HG03565 (cell line): ENCODE data around the gene GLI3.

ENCODE experiments used
- ATAC-seq: cut with Tn5 transposase; IDR thresholded peaks from one replicate; pipeline ENCODE4 v1.9.1; 2021; ENCODE audit warnings: mild to moderate bottlenecking, moderate library complexity; ENCODE audit not compliant: unreplicated experiment

The GLI3 gene

DNA sequence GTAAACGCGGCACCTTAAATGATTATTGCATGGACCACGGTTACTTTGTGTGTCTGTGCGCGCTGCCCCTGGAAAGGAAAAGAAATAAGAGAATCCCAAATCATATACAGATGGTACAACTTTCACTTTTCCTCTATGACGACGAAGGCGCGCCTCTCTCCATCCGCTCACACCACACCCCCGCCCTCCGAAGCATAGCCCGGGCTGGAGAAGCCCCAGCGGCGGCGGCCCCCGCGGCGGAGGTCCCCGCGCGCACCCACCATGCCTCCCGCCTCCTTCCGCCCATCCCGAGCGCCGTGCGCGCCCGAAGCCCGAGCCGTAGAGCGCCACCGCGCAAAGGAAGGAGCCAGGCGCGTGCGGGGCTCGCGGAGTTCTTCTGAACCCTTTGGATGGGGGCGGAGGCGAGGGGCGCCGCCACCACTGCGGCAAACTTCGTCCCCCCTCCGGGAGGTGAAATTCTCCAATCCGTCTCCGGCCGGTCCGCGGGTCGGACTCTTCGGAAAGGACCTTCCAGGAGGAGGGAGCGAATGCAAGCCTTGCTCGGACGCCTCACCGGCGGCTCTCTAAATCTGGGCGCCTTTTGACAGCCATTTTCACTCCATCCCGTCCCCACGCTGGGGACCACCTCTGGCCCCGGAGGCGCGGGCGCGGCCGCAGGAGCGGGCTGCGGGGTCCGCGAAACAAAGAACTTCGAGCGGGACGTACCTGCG lies 588 bp downstream of the GLI3 start:
- ATAC-seq = peak; percentile 19

DNA sequence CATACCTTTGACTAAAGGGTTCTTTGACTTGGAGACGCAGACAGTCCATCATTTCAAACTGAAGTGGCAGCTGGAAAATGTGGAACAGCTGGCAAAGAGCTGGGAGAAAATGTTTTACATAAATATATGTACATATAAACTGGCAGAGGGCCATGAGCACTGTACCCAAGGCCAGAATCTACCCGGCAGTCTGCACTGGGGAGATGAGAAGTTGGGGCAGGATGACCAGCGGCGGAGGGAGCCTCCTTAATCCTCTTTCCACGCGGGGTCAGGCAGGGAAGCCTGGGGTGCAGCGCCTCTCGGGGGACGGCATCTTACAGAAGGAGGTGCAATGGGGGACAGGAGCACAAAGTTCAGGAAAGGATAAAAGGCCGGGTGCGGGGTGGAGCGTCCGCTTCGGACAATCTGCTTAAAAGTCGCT lies 1.3 kb downstream of the GLI3 start:
- ATAC-seq = no peak

DNA sequence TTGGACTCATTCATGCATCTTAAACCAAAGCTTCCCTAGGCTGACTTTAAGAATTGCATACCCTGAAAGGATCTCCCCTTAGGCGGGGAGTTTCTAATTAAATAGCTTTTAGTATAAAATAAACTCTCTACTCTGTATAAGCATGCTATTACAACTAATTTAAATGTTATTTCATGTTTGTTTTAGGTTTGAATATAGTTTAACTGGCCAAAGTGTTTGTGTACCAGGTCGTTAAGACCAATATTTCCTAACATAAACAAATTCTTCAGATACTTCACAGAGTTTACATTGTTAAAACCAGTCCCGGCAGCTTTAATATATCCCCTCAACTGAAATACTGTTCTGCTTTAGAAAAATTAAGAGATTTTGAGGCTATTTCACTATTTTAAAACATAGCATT lies 2.3 kb downstream of the GLI3 start:
- no peak for ATAC-seq

DNA sequence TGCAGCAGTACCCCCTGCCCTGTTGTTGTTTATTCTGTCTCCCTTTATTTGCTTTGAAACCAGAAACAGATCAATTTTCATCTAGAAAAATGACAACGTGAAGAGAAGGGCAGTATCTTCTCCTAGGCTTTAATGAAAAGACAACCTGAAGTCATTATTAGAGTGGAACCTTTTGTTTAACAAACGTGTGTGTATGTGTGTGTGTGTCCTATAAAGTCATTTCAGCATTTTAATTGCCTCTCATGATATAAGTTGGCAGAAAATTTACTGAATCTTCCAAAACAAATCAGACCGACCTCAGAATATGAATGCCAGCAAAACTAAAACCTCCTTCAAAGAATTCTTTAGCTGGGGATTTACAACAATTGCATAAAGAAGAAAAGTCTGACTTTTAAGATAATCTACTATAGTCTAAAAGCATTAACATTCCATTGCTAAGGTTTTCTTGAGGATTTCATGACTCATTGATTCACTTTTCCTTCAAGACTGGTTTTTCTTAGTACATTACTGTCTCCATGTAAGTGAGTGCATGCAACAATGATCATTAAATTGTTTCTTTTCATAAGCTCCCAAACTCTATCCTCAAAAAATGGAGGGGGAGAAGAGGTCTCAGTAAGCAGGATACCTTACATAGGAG lies 3.2 kb downstream of the GLI3 start:
- no peak for ATAC-seq

DNA sequence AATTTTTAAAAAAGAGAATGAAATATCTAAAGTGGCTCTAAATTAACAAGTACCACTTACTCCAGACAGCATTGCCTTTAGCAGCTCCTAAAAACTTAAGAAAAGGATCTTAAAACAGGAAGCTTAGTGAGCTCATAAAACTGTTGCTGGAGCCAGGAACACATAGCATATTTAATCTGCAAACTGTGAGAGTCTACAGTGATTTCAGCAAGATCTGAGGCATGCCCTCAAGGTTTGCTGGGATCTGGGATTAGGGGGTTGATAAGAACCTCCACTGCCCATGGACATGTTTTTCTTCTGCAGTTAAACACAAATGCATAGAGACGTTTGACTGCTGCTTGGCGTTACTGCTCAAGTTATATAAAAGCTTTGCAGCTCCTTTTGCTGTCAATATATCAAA lies 3.8 kb downstream of the GLI3 start:
- no peak for ATAC-seq

DNA sequence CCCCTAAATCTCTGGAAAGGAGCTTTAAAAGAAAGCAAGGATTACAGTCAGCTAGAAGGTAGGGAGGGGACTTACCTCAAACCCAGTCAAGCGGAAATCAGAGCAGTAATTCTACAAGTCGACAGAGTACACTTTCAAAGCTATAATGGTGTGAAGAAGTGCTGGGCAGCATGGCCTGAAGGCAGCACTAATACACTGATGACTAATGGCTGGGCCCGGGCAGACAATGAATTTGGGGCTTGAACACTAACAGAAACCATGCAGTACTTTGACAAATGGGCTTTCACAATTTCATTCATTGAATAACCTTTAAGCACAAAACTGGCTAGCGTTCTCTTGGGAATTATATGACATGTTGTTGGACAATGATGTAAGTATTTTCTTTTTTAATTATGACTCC lies 4.7 kb downstream of the GLI3 start:
- no peak for ATAC-seq

DNA sequence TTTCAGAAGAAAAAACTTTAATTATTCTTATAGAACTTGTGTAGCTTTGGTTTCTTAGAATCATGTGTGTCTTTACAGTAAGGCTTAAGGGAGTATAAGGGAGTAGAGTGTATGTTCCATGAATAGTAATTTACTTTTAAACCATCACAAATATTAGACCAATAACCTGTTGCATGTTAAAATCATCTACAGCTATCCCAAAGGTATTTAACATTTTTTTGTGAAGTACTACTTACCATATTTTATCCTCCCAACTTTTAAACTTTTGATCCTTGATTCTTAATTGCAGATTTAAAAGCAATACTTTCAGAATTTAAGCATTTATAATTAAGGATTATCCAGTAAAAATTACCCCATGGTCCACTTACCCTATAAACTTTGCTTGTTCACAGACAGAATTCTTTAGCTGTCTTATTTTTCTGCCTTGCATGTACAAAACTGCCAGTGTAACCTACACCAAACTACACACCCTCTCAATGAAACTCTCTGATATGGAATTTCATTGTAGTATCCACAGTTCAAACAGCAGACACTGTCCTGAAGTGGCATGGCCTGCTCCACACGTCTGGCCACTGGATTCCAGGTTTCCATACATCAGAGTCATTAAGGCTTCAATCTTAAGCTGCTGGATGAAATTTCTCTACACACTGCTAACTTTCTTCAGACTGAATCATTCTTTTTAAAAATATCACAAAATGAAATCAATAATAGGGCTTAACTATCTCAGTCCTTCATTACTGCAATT lies 5.8 kb downstream of the GLI3 start:
- no peak for ATAC-seq

DNA sequence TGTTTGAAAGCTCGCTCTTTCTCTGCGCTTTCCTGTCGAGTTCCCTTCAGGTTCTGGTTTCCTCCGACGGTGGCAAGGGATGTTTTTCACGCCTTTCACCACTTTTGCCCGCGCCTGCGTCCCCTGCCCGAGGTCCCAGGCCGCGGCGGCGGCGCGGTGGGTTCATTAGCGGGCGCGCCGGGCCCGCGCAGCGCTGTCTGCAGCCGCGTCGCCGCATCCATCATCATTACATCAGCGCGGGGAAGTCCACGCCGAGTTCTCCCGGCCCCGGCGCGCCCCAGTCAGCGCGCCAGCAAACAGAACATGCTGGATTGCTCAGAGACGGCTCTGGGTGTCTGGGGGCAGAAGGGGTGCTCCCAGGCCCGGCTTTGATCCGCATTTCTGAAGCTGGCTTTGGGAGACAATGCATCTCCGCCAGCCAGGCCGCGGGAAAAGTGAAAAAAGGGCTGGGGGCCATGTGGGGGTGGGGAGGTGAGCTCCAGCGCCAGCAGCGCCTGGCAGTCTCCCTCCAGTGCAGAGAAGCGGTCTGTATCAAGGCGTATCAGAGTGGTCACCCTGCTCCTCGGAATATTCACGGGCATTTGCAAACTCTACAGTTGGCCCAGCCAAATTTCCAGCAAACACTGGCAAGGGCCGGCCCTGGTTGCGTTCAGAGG lies 8.9 kb downstream of the GLI3 start:
- no peak for ATAC-seq

DNA sequence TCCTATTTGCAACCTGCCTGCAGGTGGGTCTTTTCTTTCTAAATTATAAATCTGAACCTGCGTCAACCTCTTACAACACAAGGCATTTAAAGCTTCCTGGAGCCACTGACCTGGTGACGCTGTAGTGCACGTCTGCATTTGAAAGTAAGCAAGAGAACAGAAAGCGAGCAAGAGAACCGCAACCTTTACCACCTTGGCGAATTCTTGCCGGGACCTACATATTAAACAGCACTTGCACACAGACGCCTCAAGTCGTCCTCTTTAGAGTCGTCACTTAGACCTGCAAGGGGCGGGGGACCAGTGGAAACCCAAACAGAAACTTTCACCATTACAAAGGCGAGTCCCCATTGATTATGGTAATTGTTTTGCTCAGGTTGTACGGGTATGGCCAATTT lies 9.5 kb downstream of the GLI3 start:
- no peak for ATAC-seq

DNA sequence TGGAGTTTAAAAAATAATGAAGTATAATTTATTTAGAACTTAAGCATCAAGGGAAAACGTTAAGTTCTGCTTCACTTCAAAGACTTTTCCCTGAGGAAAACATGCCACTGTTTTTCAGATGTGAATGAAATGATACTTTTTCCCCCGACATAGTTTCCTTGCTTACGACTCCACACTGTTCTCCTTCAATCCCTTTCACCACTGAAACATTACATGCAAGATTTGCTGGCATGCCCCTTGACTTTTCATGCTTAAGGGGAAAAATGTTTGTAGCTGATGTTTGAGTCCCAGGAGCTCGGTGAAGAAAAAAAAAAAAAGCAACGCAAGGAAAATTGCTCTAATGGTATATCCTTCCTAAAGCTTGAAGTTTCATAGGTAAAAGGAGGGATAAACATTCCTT lies 10.0 kb downstream of the GLI3 start:
- ATAC-seq = no peak

DNA sequence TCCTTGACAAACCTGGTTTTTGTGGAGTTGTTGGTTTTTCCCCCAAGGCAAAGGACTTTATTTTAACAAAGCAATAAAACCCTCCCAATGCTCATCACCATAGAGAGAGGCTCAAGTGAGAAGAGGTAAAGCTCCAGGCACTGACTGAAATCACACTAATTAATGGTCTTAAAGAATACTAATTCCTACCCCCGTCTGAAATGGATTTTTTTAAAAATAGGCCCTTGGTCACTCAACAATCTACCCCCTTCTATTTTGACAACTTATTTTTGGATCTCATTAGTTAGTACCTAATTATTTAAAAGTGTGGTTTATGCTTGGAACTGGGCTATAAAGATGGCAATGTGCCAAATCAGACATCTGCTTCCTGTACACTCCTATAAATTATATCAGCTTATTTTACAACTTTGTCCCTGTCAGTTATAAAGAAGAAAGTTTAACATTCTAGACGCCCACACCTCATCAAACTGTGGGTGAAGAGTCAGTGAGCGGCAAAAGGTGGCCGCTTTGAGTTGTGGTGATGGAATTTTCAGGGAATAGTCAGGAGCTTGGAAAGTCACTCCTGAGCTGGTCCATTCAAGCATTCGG lies 10.6 kb downstream of the GLI3 start:
- ATAC-seq = no peak

DNA sequence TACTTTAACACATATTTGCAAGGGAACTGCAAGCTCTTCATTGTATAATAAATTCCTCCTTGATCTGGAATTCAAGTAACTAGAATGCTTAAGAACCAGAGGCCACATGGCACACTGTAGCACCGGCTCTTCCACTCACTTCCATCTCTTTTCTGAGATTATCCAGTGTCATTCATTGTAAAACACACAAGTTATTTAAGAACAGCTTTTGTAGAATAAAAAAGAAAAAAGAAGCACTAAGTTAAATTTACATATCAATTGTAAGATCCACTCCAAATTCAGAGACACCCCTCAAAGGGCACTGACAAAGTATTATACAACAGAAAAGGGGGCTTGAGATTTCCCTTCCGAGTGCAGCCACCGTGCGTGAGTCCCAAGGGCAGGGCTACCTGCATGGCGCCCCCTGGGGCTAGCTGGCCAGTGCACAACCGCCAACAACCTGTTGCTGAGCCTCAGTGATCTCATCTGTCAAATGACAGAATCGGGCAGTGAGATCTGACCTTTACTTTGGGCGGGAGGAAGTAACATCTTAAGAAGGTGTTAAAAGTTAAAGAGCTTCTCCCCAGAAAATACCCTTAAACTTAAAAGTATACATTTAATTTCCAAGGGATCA lies 12.5 kb downstream of the GLI3 start:
- no peak for ATAC-seq

DNA sequence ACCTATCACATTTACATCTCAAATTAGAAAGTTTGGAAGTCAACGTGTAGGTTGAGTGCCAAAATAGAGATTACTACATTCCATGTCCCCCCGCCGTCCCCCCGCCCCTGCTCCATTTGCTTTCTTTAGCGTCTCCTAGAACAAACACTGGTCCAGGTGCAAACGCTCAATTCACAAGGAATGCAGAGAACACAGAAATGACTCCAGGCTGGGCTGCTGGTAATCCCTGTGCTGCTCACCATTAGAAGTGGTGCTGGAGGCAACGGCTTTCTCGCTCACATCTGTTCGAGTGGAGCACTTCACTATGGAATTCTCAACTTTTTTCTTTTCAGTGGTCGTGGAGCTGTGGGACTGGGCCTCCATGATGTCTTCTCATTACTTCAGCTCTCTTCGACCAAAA lies 14.1 kb downstream of the GLI3 start:
- no peak for ATAC-seq

DNA sequence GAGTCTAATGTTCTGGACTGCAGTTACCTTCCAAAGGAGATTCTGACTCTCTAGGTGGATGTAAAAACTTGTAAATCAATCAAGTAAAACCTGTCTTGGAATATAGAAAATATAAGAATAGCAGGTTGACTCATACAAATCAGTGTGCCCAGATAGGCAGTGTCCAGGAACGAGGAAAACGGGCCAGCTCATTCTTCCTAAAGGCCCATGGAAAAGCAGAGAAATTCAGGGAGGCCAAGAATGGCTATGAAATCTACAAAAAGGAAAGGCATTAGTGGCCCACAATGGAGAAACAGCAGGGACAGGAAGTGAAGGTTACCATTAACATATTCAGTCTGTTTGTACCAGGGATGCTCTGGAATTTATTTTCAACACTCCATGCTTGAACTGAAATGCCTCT lies 14.9 kb downstream of the GLI3 start:
- ATAC-seq = no peak

DNA sequence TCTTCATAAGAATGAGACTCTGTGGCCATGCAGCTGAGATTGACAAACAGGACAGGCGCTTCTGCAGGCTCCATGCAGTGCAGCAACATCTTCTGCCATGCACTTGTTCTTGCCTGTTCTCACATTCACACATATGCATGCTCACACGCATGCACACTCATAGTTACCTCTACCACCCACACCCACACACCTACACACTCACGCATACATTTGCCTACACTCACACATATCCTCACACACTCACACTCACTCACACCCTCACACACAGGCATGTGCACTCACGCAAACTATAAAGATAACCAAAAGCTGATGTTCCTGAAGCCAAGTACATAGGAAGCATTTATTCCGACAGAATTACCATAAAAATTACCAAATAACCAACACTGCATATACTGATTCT lies 15.7 kb downstream of the GLI3 start:
- ATAC-seq = no peak

DNA sequence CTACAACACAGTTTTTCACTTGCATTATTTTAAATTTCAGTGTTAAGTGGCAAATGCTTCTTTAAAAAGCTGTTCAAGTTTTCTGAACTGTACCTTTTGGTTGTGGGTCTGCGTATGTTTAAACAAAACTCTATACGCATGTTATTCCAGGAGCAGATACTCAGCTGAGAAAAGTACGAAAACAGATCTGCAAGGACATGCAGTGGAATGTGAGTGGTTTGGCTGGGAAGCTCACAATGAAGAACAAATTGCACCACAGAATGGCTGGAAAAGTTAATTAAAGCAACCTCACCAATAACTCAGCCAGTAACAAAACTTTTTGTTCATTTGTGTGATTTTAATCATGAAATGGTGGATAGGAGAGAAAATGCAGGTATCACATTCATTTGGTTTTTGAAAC lies 17.6 kb downstream of the GLI3 start:
- ATAC-seq = no peak

DNA sequence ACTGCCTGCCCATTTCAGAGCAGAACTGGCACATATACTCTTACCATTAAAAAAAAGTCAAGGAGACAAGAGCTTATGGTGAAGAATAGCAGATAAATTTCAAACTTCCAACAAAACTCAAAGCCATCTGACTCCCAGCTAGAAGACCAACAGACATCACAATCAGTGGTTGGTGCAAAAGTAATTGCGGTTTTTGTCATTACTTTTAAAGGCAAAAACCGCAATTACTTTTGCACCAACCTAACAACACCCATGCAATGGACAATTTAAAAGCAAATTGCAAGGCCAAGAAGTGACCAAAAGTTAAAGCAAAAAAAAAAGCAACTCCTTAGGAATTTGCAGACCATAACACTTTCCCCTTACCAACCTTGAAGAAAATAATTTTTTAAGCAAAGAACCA lies 18.8 kb downstream of the GLI3 start:
- no peak for ATAC-seq

DNA sequence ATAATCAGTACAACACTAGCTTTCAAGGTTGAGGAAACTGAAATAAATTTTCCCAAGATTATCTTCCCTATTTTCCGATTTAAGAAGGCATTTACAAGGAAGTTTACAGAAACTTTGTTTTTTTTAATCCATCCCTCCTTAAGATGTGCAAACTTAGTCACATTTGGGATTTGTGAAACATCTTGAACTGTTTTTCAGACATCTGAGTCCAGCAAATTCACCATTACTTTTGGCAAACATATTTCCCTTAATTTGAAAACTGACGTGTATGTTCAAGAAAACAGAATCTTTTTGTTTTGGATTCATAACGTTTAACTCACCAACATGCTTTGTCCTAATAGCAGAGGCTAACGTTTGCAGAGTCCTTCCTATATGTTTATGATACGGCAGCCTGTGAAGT lies 19.5 kb downstream of the GLI3 start:
- no peak for ATAC-seq

DNA sequence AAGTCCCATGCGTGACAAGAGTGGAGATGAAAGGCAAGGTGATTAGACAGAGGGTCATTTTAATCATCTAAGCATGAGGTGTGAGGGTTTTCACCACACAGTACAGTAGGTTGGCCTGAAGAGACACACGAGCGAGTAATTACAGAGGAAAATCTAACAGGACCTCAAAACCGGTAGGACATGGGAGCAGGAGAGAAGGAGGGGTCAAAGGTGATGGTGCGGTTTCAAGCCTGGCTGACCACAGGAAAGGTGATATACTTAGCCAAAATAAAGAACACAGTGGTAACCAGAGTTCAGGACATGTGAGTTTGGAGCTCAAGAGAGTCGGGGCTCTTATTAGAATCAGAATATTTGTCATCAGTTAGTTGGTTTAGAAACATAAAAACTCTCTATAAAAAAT lies 20.0 kb downstream of the GLI3 start:
- no peak for ATAC-seq

DNA sequence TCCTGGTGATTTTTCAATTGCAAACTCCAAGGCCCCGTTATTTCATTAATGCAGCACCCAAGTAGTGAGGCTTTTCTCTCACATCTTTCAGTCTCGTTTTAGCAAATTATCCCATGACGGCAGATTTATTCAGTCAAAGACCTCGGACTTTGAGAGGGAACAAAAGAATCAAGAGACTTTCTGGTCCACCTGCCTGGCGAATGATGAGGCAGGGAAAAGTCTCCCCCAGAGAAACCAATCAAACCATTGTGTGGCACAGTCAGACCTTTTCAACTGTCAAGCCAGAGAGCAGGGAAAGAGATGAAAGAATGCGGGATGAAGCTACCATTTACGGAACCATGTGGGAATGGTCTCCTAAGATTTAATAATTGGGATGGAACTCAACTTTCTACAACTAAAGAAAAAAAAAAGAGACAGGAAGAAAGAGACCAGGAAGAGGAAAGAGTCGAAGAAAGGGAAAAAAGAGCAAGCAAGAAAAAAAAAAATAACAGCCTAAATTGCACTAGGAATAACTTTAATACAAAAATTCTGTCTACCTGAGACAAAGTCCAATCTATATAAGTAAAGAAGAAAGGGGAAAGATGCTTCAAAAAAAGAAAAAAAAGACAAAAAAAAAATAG lies 22.8 kb downstream of the GLI3 start:
- ATAC-seq = no peak

DNA sequence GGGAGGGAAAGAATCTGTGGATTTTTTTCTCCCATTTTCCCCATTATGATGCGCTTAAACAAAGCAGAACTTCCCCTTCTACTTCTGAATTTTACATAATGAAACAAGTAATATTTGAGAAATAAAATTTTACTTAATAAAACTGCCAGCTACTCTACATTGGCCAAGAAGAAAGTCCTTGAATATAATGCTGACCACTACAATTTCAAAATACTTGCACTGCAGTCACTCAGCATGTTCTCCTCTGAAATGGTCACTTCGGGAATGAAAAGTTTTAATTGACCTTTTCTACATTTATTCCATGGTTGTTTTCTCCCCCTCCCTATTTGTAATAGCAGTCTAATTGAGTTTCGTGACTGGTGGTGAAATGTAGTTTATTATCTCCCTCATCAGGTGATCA lies 23.9 kb downstream of the GLI3 start:
- no peak for ATAC-seq
